Retinal pigment epithelial cell (primary cell): Measurements from ENCODE around the gene MSTO1.
"Not testable (repeated sequence)": the region's sequence is repeated elsewhere in the genome, so short reads cannot be mapped to it uniquely, and the experiment has no call there.

Source experiments
- DNase-seq: peaks from one replicate; pipeline ENCODE4 v3.0.0-alpha.2; 2010; ENCODE audit warnings: low read depth
- H3K4me3 ChIP-seq: 2 replicates; pipeline ENCODE4 v1.5.1; 2011; ENCODE audit warnings: mild to moderate bottlenecking, low read length, control low read depth, moderate library complexity
- CTCF ChIP-seq: conservative IDR thresholded peaks from 2 replicates; pipeline ENCODE4 v1.5.1; 2011; ENCODE audit warnings: low read depth, low read length, control low read depth, inconsistent platforms

Gene MSTO1

GRCh38 chr1:155590516-155591247 lies 19.3 kb upstream of the MSTO1 start:
- not testable (repeated sequence) for H3K4me3 ChIP-seq, DNase-seq

GRCh38 chr1:155591770-155592169 lies 18.2 kb upstream of the MSTO1 start:
- TF ChIP-seq CTCF, result peak; percentile 53
- DNase-seq, result no peak
- H3K4me3 ChIP-seq, result no peak overlapping the region

- not testable (repeated sequence) for DNase-seq, H3K4me3 ChIP-seq
Observed at GRCh38 chr1:155595877-155596474, 14.0 kb upstream of the MSTO1 start.

- no peak overlapping the region for H3K4me3 ChIP-seq
- no peak for TF ChIP-seq CTCF
- no peak for DNase-seq
Observed at GRCh38 chr1:155596864-155597263, 13.2 kb upstream of the MSTO1 start.

GRCh38 chr1:155598842-155599331 lies 11.1 kb upstream of the MSTO1 start:
- peak; percentile 20 for TF ChIP-seq CTCF
- no peak for DNase-seq
- H3K4me3 ChIP-seq, result no peak overlapping the region

GRCh38 chr1:155599828-155600572 lies 10.0 kb upstream of the MSTO1 start:
- not testable (repeated sequence) for DNase-seq, H3K4me3 ChIP-seq

GRCh38 chr1:155607708-155608107 lies 2.3 kb upstream of the MSTO1 start:
- TF ChIP-seq CTCF, result no peak
- no peak for DNase-seq
- no peak overlapping the region for H3K4me3 ChIP-seq

- no peak for TF ChIP-seq CTCF
- no peak for DNase-seq
- no peak overlapping the region for H3K4me3 ChIP-seq
Observed at GRCh38 chr1:155608888-155609225, 1.2 kb upstream of the MSTO1 start.

GRCh38 chr1:155610257-155610647 lies 234 bp downstream of the MSTO1 start:
- H3K4me3 ChIP-seq, result peak overlapping the region; percentile 50
- not testable (repeated sequence) for DNase-seq

GRCh38 chr1:155613226-155613625 lies 3.2 kb downstream of the MSTO1 start:
- DNase-seq, H3K4me3 ChIP-seq: not testable (repeated sequence)
